BLaER1 treated with 17β-estradiol and CSF1 and Interleukin-3, amounts not matched to agents 10 nM and 100 nM (cell line): ENCODE measurements around the gene FSIP1.
A peak's percentile ranks its signal among the peaks of the same experiment; 100 is the strongest.

Experiments
- H3K27ac ChIP-seq, 11 experiments: shearing (Covaris generic); formaldehyde crosslinking; 2 replicates each; pipeline ENCODE4 v1.8.1; 2022
- H3K27me3 ChIP-seq, 11 experiments: shearing (Covaris generic); formaldehyde crosslinking; 2 replicates each; pipeline ENCODE4 v1.8.1; 2022
- H3K36me3 ChIP-seq, 11 experiments: shearing (Covaris generic); formaldehyde crosslinking; 2 replicates each; pipeline ENCODE4 v1.8.1; 2022
- H3K4me1 ChIP-seq, 10 experiments: shearing (Covaris generic); formaldehyde crosslinking; 2 replicates each; pipeline ENCODE4 v1.8.1; 2022
- H3K4me2 ChIP-seq, 11 experiments: shearing (Covaris generic); formaldehyde crosslinking; 2 replicates each; pipeline ENCODE4 v1.8.1; 2022
- H3K4me3 ChIP-seq, 10 experiments: shearing (Covaris generic); formaldehyde crosslinking; 2 replicates each; pipeline ENCODE4 v1.8.1; 2022
- H3K9ac ChIP-seq, 11 experiments: shearing (Covaris generic); formaldehyde crosslinking; 2 replicates each; pipeline ENCODE4 v1.8.1; 2022
- H3K9me3 ChIP-seq, 11 experiments: shearing (Covaris generic); formaldehyde crosslinking; replicated peaks in 1 of 11; 2 replicates each; pipeline ENCODE4 v1.8.1; 2022
- H4K20me1 ChIP-seq, 11 experiments: shearing (Covaris generic); formaldehyde crosslinking; 2 replicates each; pipeline ENCODE4 v1.8.1; 2022
- Cebpa-rat ChIP-seq, 11 experiments: shearing (Covaris generic); IDR thresholded peaks; 2 replicates each; pipeline ENCODE4 v1.8.1; 2022

Gene FSIP1

DNA sequence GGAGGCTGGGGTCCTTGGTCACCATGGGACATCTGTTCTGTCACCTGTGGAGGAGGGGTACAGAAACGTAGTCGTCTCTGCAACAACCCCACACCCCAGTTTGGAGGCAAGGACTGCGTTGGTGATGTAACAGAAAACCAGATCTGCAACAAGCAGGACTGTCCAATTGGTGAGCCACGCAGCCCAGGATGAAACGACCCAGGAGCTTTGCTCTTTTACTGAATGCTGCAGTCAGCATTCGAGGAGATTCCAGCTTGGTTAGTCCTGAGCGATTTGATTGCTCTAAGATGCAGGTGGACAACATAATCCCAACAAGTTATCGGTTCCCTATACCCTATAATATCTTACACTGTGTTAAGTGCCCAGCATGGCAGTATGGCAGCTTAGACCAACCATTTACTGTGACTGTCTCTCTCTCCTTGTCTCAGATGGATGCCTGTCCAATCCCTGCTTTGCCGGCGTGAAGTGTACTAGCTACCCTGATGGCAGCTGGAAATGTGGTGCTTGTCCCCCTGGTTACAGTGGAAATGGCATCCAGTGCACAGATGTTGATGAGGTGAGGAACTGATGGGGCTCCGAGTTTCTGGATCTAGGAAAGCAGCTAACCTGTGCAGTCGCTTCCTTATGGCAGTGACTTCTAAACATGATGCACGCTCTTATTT, 194.0 kb downstream of the FSIP1 start:
- TF ChIP-seq Cebpa-rat (IDR thresholded peaks at IDR 0.05): no peak
- H3K27ac ChIP-seq: no peak overlapping the region
- no peak overlapping the region for H3K4me3 ChIP-seq
- H4K20me1 ChIP-seq: peaks cover 0 to 15% (median 0%) of the 10 kb centered on the region in 11 experiments; a peak in 1 of 22 replicates
- no peak overlapping the region for H3K9ac ChIP-seq
- H3K36me3 ChIP-seq: peaks cover 0 to 92% (median 0%) of the 10 kb centered on the region in 11 experiments; a peak in 5 of 22 replicates
- peaks cover 0 to 8% (median 0%) of the 10 kb centered on the region in 10 experiments; a peak in 1 of 20 replicates for H3K4me1 ChIP-seq
- no peaks in the 10 kb centered on the region for H3K9me3 ChIP-seq
- H3K27me3 ChIP-seq: no peaks in the 10 kb centered on the region; a peak in 1 of 22 replicates
- no peak overlapping the region for H3K4me2 ChIP-seq

DNA sequence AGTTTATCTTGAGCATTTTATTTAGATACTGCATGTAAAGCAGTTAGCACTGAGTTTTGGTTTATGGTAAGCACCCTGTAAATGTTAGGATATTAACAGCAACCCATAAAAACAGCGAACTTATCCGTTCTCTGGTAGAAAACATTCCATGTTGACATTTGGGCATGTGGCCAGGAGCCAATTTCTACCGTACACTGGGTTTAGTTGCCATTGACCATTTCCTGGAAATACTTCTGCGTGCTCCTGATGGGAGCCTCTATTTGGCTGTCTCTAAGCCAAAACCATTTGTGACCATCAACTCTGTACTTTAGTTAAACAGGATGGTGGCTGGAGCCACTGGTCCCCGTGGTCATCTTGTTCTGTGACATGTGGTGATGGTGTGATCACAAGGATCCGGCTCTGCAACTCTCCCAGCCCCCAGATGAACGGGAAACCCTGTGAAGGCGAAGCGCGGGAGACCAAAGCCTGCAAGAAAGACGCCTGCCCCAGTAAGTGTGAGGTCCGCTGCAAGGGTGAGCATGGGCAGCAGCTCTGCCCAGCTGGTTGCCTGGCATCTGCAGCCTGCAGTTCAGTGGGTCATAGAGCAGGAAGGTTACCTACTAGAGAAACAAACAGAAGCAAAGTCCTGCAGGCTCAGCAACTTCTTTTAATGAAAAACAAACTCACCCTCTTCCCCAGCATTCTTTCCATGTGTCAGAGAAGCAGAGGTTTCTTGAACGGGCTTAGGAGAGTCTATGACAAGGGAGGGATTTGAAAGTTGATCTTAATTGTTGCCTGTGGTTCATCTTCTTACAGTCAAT, 194.7 kb downstream of the FSIP1 start:
- Histone ChIP-seq H3K36me3 (peaks cover 0 to 87% (median 0%) of the 10 kb centered on the region in 11 experiments; a peak in 5 of 22 replicates), H3K9ac (no peak overlapping the region), H4K20me1 (peaks cover 0 to 17% (median 0%) of the 10 kb centered on the region in 11 experiments; a peak in 2 of 22 replicates), H3K4me2 (no peak overlapping the region), H3K4me3 (no peak overlapping the region), H3K4me1 (peaks cover 0 to 6% (median 0%) of the 10 kb centered on the region in 10 experiments; a peak in 1 of 20 replicates), H3K9me3 (no peaks in the 10 kb centered on the region), H3K27me3 (peaks cover 0 to 3% (median 0%) of the 10 kb centered on the region in 11 experiments; a peak in 7 of 22 replicates), H3K27ac (no peak overlapping the region)
- TF ChIP-seq Cebpa-rat (IDR thresholded peaks at IDR 0.05): no peak

DNA sequence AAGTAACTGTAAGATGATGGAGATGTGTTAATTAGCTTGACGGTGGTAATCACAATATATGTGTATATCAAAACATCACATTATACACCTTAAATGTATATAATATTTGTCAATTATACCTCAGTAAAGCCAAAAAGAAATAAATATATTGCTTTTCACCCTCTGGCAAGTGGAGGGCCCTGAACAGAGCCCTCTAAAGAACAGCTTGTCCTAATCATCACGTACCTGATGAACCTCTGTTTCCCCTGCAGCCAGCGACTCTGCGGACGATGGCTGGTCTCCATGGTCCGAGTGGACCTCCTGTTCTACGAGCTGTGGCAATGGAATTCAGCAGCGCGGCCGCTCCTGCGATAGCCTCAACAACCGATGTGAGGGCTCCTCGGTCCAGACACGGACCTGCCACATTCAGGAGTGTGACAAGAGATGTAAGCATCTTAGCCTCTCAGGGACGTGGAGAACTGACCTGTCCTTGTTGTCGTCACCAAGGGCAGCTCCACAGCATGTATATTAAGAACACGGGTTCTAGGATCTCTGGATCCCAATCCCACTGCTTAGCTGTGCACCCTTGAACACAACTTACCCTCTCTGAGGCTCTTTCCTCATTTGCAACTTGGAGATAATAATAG, 195.4 kb downstream of the FSIP1 start:
- Histone ChIP-seq H3K4me2 (no peak overlapping the region), H3K4me1 (peaks cover 0 to 6% (median 0%) of the 10 kb centered on the region in 10 experiments; a peak in 3 of 20 replicates), H4K20me1 (peaks cover 0 to 17% (median 0%) of the 10 kb centered on the region in 11 experiments; a peak in 5 of 22 replicates), H3K9ac (no peak overlapping the region), H3K9me3 (no peaks in the 10 kb centered on the region), H3K4me3 (no peak overlapping the region), H3K27ac (no peak overlapping the region), H3K36me3 (peaks cover 0 to 80% (median 0%) of the 10 kb centered on the region in 11 experiments; a peak in 4 of 22 replicates), H3K27me3 (peaks cover 0 to 10% (median 7%) of the 10 kb centered on the region in 11 experiments; a peak in 20 of 22 replicates)
- no peak for TF ChIP-seq Cebpa-rat (IDR thresholded peaks at IDR 0.05)

DNA sequence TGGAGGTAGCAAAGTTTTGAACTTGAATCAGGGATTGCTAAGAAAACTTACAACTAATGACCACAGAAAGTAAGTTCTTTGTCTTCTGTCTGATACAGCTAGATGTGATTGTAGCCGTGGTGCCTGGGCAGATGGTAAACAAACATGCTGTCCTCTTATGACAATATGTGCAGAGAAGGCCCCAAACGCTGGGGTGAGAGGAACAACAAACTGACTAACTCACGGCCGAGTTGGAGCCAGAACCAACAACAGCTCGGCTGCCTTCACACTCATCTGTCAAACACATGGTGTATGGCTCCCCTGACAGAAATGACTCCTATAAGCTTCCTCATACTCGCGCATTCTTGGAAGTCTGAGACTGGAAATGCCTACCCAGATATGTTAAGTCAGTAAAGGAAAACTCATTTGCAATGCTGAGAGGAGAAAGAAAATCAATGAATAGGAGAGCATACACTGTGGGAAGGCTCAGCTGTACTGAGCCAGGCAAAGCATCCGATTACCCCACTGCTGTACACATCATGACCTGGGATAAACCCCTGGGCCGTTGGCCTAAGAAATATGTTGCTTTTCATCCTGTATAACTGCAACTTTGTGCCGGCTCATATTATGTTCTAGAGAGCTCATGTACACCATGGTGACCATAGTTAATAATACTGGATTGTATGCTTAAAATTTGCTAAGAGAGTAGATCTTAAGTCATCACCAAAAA, 196.1 kb downstream of the FSIP1 start:
- no peak for TF ChIP-seq Cebpa-rat (IDR thresholded peaks at IDR 0.05)
- Histone ChIP-seq H4K20me1 (peaks cover 0 to 17% (median 0%) of the 10 kb centered on the region in 11 experiments; a peak in 5 of 22 replicates), H3K27ac (no peak overlapping the region)

DNA sequence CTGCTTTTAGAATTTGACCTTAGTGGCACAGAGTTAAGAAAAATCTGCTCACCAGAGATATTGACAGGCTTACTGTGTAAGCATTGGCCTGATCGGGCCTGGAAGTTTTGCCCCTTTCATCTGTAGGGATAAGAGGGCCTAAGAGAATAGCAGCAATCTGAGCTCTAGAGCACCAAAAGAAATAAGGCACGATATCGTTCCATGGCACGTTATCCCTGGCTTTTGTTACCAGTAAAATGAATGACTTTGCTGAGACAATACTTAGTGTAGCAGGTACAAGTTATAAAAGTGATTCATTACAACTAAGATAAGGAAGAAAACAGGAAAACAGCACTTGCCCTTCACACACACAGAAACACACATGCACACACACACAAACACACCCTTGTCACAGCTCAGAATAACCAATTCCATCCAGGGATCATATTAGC, 196.8 kb downstream of the FSIP1 start:
- TF ChIP-seq Cebpa-rat (IDR thresholded peaks at IDR 0.05): no peak
- no peak overlapping the region for H3K4me2 ChIP-seq
- H3K4me1 ChIP-seq: peaks cover 0 to 17% (median 3%) of the 10 kb centered on the region in 10 experiments; a peak in 5 of 20 replicates
- H4K20me1 ChIP-seq: peaks cover 0 to 18% (median 0%) of the 10 kb centered on the region in 11 experiments; a peak in 6 of 22 replicates
- no peak overlapping the region for H3K4me3 ChIP-seq
- H3K9ac ChIP-seq: no peak overlapping the region
- H3K27ac ChIP-seq: no peak overlapping the region
- H3K36me3 ChIP-seq: peaks cover 0 to 72% (median 0%) of the 10 kb centered on the region in 11 experiments; a peak in 4 of 22 replicates
- H3K9me3 ChIP-seq: no peaks in the 10 kb centered on the region
- H3K27me3 ChIP-seq: peaks cover 10 to 23% (median 20%) of the 10 kb centered on the region in 11 experiments

More for the DNA sequence above, 196.1 kb downstream of the FSIP1 start:
- peaks cover 0 to 78% (median 0%) of the 10 kb centered on the region in 11 experiments; a peak in 4 of 22 replicates for H3K36me3 ChIP-seq
- H3K4me3 ChIP-seq: no peak overlapping the region
- peaks cover 3 to 17% (median 14%) of the 10 kb centered on the region in 11 experiments; a peak in 21 of 22 replicates for H3K27me3 ChIP-seq
- no peak overlapping the region for H3K9ac ChIP-seq
- H3K4me2 ChIP-seq: no peak overlapping the region
- no peaks in the 10 kb centered on the region for H3K9me3 ChIP-seq
- peaks cover 0 to 12% (median 0%) of the 10 kb centered on the region in 10 experiments; a peak in 2 of 20 replicates for H3K4me1 ChIP-seq

DNA sequence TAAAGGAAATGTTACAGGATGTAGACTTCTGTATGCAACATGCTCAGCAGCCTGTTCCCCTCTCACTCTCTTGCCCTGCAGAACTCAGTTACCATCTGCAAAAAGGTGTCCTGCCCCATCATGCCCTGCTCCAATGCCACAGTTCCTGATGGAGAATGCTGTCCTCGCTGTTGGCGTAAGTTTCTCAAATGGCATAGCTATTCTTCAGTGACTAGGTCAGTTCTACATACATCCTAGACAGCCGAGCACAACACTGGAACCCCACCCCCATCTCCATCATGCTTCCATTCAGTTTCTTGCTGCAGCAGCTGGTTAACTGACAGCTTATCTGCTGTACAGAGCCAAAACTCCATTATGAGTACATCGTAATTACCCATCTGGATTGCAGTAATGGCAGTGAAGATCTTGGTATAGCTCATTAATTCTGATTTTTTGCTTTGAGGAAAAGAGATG, 197.2 kb downstream of the FSIP1 start:
- Histone ChIP-seq H3K9ac (no peak overlapping the region), H3K27ac (no peak overlapping the region), H3K36me3 (peaks cover 0 to 67% (median 0%) of the 10 kb centered on the region in 11 experiments; a peak in 4 of 22 replicates), H3K4me1 (peaks cover 3 to 22% (median 8%) of the 10 kb centered on the region in 10 experiments; a peak in 7 of 20 replicates), H3K4me2 (0 out of 22 replicates have a peak overlapping the region, but pooled peaks of 1 of the 11 experiments have one; percentile 11), H3K9me3 (no peaks in the 10 kb centered on the region), H3K4me3 (no peak overlapping the region), H3K27me3 (peaks cover 14 to 28% (median 25%) of the 10 kb centered on the region in 11 experiments), H4K20me1 (peaks cover 0 to 19% (median 0%) of the 10 kb centered on the region in 11 experiments; a peak in 6 of 22 replicates)
- no peak for TF ChIP-seq Cebpa-rat (IDR thresholded peaks at IDR 0.05)

DNA sequence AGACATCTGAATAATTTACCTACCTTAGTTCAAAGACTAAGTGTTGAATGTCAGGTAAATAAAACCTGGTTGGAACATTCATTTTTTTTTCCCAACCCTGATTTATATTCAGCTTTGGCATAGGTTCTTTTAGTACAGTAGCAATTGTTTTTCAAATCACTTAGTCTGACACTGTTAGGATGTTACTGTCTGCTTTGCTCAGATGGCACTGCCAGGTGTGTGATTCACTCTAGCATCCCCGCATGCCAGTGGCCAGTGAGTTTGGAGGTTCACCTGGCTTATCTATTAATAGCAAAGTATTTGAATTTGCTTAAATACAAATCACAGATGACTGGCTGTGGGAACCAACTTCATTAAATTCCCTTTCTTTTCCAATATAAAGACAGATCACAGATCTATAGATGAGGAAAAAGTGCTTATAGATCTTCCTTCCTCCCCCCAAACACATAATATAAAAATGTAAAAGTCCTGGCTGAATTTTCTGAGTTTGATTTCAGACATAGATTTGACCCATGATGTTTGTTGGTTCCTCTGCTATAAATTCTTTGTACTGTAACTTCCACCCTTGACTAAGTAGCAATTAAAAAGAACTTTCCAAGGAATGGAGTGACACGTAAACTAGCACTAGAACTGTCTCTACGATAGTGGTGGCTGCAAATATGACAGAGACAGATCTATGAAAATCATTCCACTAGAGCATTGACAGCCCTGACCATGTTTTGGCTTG, 197.8 kb downstream of the FSIP1 start:
- Histone ChIP-seq H3K27me3 (peaks cover 18 to 34% (median 31%) of the 10 kb centered on the region in 11 experiments), H3K36me3 (peaks cover 0 to 61% (median 0%) of the 10 kb centered on the region in 11 experiments; a peak in 4 of 22 replicates), H4K20me1 (peaks cover 0 to 19% (median 0%) of the 10 kb centered on the region in 11 experiments; a peak in 6 of 22 replicates), H3K4me3 (no peak overlapping the region), H3K9me3 (peaks cover 0 to 2% (median 0%) of the 10 kb centered on the region in 11 experiments; a peak in 1 of 22 replicates), H3K9ac (no peak overlapping the region), H3K27ac (no peak overlapping the region), H3K4me1 (peaks cover 3 to 25% (median 10%) of the 10 kb centered on the region in 10 experiments; a peak in 8 of 20 replicates), H3K4me2 (0 out of 22 replicates have a peak overlapping the region, but pooled peaks of 1 of the 11 experiments have one; percentile 11)
- TF ChIP-seq Cebpa-rat (IDR thresholded peaks at IDR 0.05): no peak
